Activated B cell treated with CpG ODN at 0.5 μM for 24 hours (primary cell): ENCODE data around the gene MAP3K21. TPM values are rescaled to one million over a fixed set of nuclear protein-coding genes. Genes with fewer than 3 reads are reported as not detected.

Source experiments
- ATAC-seq: fragments of 200-7000 bp; cut with Tn5 transposase; one replicate; pipeline ENCODE4 v1.10.0; 2021; ENCODE audit warnings: low read depth, mild to moderate bottlenecking, moderate library complexity
- CTCF ChIA-PET: fragments of 350-600 bp; sonication (Branson Sonifier 250); formaldehyde crosslinking; loops from one replicate; lab custom pipeline; 2021; ENCODE audit warnings: antibody characterized with exemption; lab: Charles Lee
- POLR2A ChIA-PET: fragments of 350-600 bp; sonication (Branson Sonifier 250); formaldehyde crosslinking; loops from one replicate; lab custom pipeline; 2021; ENCODE audit warnings: antibody characterized with exemption; lab: Charles Lee
- DNase-seq: peaks from one replicate; pipeline ENCODE4 v3.0.0; 2022
- H3K27ac Mint-ChIP-seq: one replicate; pipeline ENCODE4 v1.8.0; 2020; ENCODE audit warnings: mixed read lengths
- H3K27me3 Mint-ChIP-seq: one replicate; pipeline ENCODE4 v1.8.0; 2021; ENCODE audit warnings: mixed read lengths
- H3K36me3 Mint-ChIP-seq: one replicate; pipeline ENCODE4 v1.8.0; 2021; ENCODE audit warnings: low read depth, mixed read lengths
- H3K4me1 Mint-ChIP-seq: one replicate; pipeline ENCODE4 v1.8.0; 2021; ENCODE audit warnings: mixed read lengths
- H3K4me3 Mint-ChIP-seq: one replicate; pipeline ENCODE4 v1.8.0; 2020; ENCODE audit warnings: mild to moderate bottlenecking, mixed read lengths
- H3K9me3 Mint-ChIP-seq: one replicate; pipeline ENCODE4 v1.8.0; 2020; ENCODE audit warnings: mixed read lengths
- intact Hi-C: fragments of 100-400 bp; cut with micrococcal nuclease; formaldehyde crosslinking; loops from one replicate; pipeline ENCODE4 v1.15.1; 2024
- total RNA-seq: library from RNA; stranded (reverse); gene quantifications from 2 replicates; pipeline ENCODE4 v1.2.3, GENCODE V29; 2022
- TF ChIP-seq, protein P1 (sequence below): fragments of 200-600 bp; IDR thresholded peaks from one replicate; pipeline ENCODE4 v1.8.0; 2022; ENCODE audit warnings: antibody characterized with exemption, mild to moderate bottlenecking

The MAP3K21 gene
- total RNA-seq, 1 donor from 2014 or later = 1.5 TPM

DNA sequence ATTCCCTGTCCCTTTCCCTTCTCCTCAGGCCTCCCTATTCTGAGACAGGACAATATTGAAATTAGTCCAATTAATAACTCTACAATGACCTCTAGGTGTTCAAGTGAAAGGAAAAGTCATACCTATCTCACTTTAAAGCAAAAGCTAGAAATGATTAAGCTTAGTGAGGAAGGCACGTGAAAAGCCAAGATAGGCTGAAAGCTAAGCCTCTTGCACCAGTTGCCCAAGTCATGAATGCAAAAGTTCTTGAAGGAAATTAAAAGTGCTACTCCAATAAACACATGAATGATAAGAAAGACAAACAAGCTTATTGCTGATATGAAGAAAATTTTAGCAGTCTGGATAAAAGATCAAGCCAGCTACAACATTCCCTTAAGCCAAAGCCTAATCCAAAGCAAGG lies 3.8 kb upstream of the MAP3K21 start:
- H3K9me3 Mint-ChIP-seq = no peaks in the 10 kb centered on the region
- H3K4me3 Mint-ChIP-seq = no peak overlapping the region
- no peak overlapping the region for H3K27ac Mint-ChIP-seq
- no peaks in the 10 kb centered on the region for H3K36me3 Mint-ChIP-seq
- ATAC-seq (no peak), DNase-seq (no peak)
- H3K27me3 Mint-ChIP-seq = peaks cover 14% of the 10 kb centered on the region
- H3K4me1 Mint-ChIP-seq = peaks cover 7% of the 10 kb centered on the region
- ChIA-PET CTCF (no interaction called here), POLR2A (interaction anchor here (0.5 kb wide), 1 partner anchor 372 kb away, joined by 4 read pairs; no protein-coding TSS in a partner anchor)
- TF ChIP-seq, protein P1, sequence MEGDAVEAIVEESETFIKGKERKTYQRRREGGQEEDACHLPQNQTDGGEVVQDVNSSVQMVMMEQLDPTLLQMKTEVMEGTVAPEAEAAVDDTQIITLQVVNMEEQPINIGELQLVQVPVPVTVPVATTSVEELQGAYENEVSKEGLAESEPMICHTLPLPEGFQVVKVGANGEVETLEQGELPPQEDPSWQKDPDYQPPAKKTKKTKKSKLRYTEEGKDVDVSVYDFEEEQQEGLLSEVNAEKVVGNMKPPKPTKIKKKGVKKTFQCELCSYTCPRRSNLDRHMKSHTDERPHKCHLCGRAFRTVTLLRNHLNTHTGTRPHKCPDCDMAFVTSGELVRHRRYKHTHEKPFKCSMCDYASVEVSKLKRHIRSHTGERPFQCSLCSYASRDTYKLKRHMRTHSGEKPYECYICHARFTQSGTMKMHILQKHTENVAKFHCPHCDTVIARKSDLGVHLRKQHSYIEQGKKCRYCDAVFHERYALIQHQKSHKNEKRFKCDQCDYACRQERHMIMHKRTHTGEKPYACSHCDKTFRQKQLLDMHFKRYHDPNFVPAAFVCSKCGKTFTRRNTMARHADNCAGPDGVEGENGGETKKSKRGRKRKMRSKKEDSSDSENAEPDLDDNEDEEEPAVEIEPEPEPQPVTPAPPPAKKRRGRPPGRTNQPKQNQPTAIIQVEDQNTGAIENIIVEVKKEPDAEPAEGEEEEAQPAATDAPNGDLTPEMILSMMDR = no peak
- intact Hi-C loops = no loop called here

DNA sequence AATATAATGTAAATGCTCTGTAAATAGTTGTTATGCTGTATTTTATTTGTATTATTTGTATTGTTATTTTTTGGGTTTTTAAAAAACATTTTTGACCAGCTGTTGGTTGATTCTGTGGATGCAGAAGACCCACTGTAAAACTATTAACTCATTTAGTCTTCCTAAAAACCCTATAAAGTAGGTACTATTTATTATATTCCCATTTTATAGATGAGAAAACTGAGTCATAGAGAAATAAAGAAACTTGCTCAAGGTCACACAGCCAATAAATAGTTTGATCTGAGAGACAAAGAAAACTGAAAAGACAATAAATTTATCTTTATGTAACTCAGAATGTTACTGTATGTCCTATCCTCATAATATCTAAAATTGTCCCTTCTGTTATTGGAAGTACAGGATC lies 1.2 kb upstream of the MAP3K21 start:
- H3K4me3 Mint-ChIP-seq = no peak overlapping the region
- ChIA-PET POLR2A (no interaction called here), CTCF (no interaction called here)
- intact Hi-C loops = no loop called here
- no peaks in the 10 kb centered on the region for H3K27me3 Mint-ChIP-seq
- ATAC-seq (no peak), DNase-seq (no peak)
- peaks cover 11% of the 10 kb centered on the region for H3K4me1 Mint-ChIP-seq
- H3K36me3 Mint-ChIP-seq = no peaks in the 10 kb centered on the region
- TF ChIP-seq, protein P1 = no peak
- H3K9me3 Mint-ChIP-seq = no peaks in the 10 kb centered on the region
- no peak overlapping the region for H3K27ac Mint-ChIP-seq

DNA sequence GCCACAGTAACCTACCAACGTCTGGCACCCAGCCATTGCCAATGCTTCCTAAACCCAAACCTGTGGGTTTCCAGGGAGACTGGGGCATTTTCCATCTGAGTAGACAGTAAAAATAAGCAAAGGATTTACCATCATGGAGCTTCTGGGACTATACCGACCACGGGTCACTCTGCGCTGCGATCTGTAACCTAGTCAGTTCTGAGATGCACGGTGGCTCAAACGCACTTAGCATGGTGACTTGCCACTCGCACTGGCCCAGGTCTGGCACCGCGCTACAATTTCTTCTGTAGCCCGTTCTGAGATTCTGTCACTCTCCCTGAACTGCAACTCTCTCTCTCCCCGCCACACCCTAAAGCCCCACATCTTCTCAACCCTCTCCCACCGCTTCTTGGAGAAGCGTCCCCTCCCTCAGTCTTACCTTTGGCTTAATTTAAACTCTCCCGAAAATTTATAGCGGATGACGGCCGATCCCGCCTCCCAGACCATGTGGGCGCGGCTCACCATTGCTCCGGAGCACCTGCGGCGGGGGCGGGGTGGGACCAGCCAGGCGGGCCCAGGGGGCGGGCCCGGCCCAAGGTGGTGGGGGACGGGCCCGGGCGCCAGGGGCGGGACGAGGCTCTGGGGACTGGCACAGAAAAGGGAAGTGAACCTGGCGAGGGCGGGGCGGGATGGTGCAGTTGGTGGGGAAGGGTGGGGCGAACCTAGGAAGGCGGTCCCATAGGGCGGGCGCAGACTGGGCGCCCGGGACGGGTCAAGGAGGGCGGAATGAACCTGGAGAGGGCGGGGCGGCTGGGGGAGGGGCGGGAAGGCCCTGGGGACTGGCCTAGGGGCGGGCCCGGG lies 493 bp upstream of the MAP3K21 start:
- ChIA-PET CTCF (no interaction called here), POLR2A (no interaction called here)
- intact Hi-C loops = loop anchor here (1.0 kb wide), 2 partner anchors 32 to 377 kb away; partner anchors contain the start of genes NTPCR and PCNX2
- DNase-seq (peak; percentile 93), ATAC-seq (peak; percentile 96)
- H3K27me3 Mint-ChIP-seq = no peaks in the 10 kb centered on the region
- no peaks in the 10 kb centered on the region for H3K36me3 Mint-ChIP-seq
- TF ChIP-seq, protein P1 = no peak
- peak overlapping the region; percentile 82 for H3K4me3 Mint-ChIP-seq
- H3K9me3 Mint-ChIP-seq = no peaks in the 10 kb centered on the region
- peak overlapping the region; percentile 53 for H3K27ac Mint-ChIP-seq
- peaks cover 11% of the 10 kb centered on the region for H3K4me1 Mint-ChIP-seq

DNA sequence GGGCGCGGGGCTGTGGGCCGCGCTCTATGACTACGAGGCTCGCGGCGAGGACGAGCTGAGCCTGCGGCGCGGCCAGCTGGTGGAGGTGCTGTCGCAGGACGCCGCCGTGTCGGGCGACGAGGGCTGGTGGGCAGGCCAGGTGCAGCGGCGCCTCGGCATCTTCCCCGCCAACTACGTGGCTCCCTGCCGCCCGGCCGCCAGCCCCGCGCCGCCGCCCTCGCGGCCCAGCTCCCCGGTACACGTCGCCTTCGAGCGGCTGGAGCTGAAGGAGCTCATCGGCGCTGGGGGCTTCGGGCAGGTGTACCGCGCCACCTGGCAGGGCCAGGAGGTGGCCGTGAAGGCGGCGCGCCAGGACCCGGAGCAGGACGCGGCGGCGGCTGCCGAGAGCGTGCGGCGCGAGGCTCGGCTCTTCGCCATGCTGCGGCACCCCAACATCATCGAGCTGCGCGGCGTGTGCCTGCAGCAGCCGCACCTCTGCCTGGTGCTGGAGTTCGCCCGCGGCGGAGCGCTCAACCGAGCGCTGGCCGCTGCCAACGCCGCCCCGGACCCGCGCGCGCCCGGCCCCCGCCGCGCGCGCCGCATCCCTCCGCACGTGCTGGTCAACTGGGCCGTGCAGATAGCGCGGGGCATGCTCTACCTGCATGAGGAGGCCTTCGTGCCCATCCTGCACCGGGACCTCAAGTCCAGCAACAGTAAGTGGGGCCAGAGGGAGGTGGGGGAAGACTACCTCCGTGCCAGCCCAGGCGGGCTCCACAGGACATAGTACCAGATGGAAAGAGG lies 808 bp downstream of the MAP3K21 start:
- no peak overlapping the region for H3K27ac Mint-ChIP-seq
- H3K4me1 Mint-ChIP-seq = peaks cover 11% of the 10 kb centered on the region
- peak overlapping the region; percentile 68 for H3K4me3 Mint-ChIP-seq
- TF ChIP-seq, protein P1 = no peak
- intact Hi-C loops = no loop called here
- CTCF ChIA-PET = interaction anchor here (1.1 to 1.2 kb wide), 2 partner anchors 20 to 24 kb away, joined by 5 read pairs; no protein-coding TSS in a partner anchor
- DNase-seq (peak; percentile 47), ATAC-seq (no peak)
- no peaks in the 10 kb centered on the region for H3K9me3 Mint-ChIP-seq
- no peaks in the 10 kb centered on the region for H3K27me3 Mint-ChIP-seq
- POLR2A ChIA-PET = no interaction called here
- no peaks in the 10 kb centered on the region for H3K36me3 Mint-ChIP-seq
